Inferior parietal cortex (tissue), 1 donor: ENCODE measurements around the gene PRKRIP1.
"Not testable (repeated sequence)": the region's sequence is repeated elsewhere in the genome, so short reads cannot be mapped to it uniquely, and the experiment has no call there.

ENCODE experiments used
- DNase-seq: peaks from one replicate; pipeline ENCODE4 v3.0.0-alpha.2; 2016; ENCODE audit errors: extremely low spot score

The PRKRIP1 gene

GRCh38 chr7:102457352-102457924 lies 61.3 kb downstream of the PRKRIP1 start:
- DNase-seq, result no peak

- no peak for DNase-seq
These were observed 63.2 kb downstream of the PRKRIP1 start for GRCh38 chr7:102459221-102459844.

GRCh38 chr7:102460467-102460866 lies 64.3 kb downstream of the PRKRIP1 start:
- no peak for DNase-seq

- DNase-seq, result no peak
These were observed 67.8 kb downstream of the PRKRIP1 start for GRCh38 chr7:102463841-102464576.

GRCh38 chr7:102464577-102465280 lies 68.6 kb downstream of the PRKRIP1 start, which contains the start of the genes ALKBH4 and LRWD1:
TSS of gene ALKBH4 (minus strand) at chr7:102464863. CDS start at chr7:102464836, 27 bp downstream.
TSS of gene LRWD1 (plus strand) at chr7:102464984. CDS start at chr7:102465081, 97 bp downstream.
- DNase-seq, result peak; percentile 91

GRCh38 chr7:102466097-102466496 lies 69.9 kb downstream of the PRKRIP1 start:
- no peak for DNase-seq

GRCh38 chr7:102467581-102468477 lies 71.7 kb downstream of the PRKRIP1 start:
- no peak for DNase-seq

GRCh38 chr7:102468478-102469350 lies 72.6 kb downstream of the PRKRIP1 start:
- DNase-seq, result no peak

- no peak for DNase-seq
These were observed 73.3 kb downstream of the PRKRIP1 start for GRCh38 chr7:102469351-102469971.

GRCh38 chr7:102469972-102470825 lies 74.0 kb downstream of the PRKRIP1 start:
- no peak for DNase-seq

GRCh38 chr7:102471791-102472125 lies 75.6 kb downstream of the PRKRIP1 start:
- DNase-seq, result no peak

GRCh38 chr7:102472126-102473041 lies 76.2 kb downstream of the PRKRIP1 start:
- no peak for DNase-seq

- DNase-seq, result no peak
These were observed 77.3 kb downstream of the PRKRIP1 start for GRCh38 chr7:102473271-102473991.

- not testable (repeated sequence) for DNase-seq
These were observed 78.0 kb downstream of the PRKRIP1 start for GRCh38 chr7:102474116-102474515.

GRCh38 chr7:102474736-102475435 lies 78.7 kb downstream of the PRKRIP1 start:
- DNase-seq, result not testable (repeated sequence)
